ENCODE measurements around the gene VPS72.
"Not testable (repeated sequence)": the region's sequence is repeated elsewhere in the genome, so short reads cannot be mapped to it uniquely, and the experiment has no call there.

Gene VPS72

GRCh38 chr1:151188667-151189066 lies 1.3 kb downstream of the VPS72 start:
- not testable (repeated sequence) for DNase-seq (ENCODE audit: low read depth in 4 of 4, low spot score in 1 of 4)

- no peak for DNase-seq (ENCODE audit: low read depth in 4 of 4, low spot score in 1 of 4)
These were observed 2.8 kb downstream of the VPS72 start for GRCh38 chr1:151187205-151187604.

GRCh38 chr1:151184211-151184610 lies 5.8 kb downstream of the VPS72 start:
- DNase-seq (ENCODE audit: low read depth in 4 of 4, low spot score in 1 of 4): no peak

GRCh38 chr1:151176514-151177045 lies 13.4 kb downstream of the VPS72 start:
- DNase-seq (ENCODE audit: low read depth in 4 of 4, low spot score in 1 of 4): no peak

- no peak for DNase-seq (ENCODE audit: low read depth in 4 of 4, low spot score in 1 of 4)
These were observed 14.1 kb downstream of the VPS72 start, which contains the start of gene TMOD4 for GRCh38 chr1:151175863-151176262. TSS of gene TMOD4 (minus strand) at chr1:151175981. CDS start at chr1:151174875, 1,106 bp downstream.

- DNase-seq (ENCODE audit: low read depth in 4 of 4, low spot score in 1 of 4): no peak
These were observed 14.8 kb downstream of the VPS72 start for GRCh38 chr1:151175041-151175741.

- no peak for DNase-seq (ENCODE audit: low read depth in 4 of 4, low spot score in 1 of 4)
These were observed 18.8 kb downstream of the VPS72 start for GRCh38 chr1:151171190-151171589.

- no peak for DNase-seq (ENCODE audit: low read depth in 4 of 4, low spot score in 1 of 4)
These were observed 22.9 kb downstream of the VPS72 start for GRCh38 chr1:151167116-151167515.

- DNase-seq (ENCODE audit: low read depth in 4 of 4, low spot score in 1 of 4): no peak
These were observed 23.5 kb downstream of the VPS72 start for GRCh38 chr1:151166505-151166956.

- DNase-seq (ENCODE audit: low read depth in 4 of 4, low spot score in 1 of 4): peak; percentile 81 to 92 (median 88)
These were observed 24.1 kb downstream of the VPS72 start, which contains the start of the genes LYSMD1 and SCNM1 for GRCh38 chr1:151165738-151166504. TSS of gene LYSMD1 (minus strand) at chr1:151165902. CDS start at chr1:151165258, 644 bp downstream. TSS of gene SCNM1 (plus strand) at chr1:151166144. CDS start at chr1:151166153, 9 bp downstream.

GRCh38 chr1:151165281-151165737 lies 24.7 kb downstream of the VPS72 start:
- no peak for DNase-seq (ENCODE audit: low read depth in 4 of 4, low spot score in 1 of 4)

- no peak for DNase-seq (ENCODE audit: low read depth in 4 of 4, low spot score in 1 of 4)
These were observed 25.2 kb downstream of the VPS72 start for GRCh38 chr1:151164732-151165280.

GRCh38 chr1:151159373-151159772 lies 30.6 kb downstream of the VPS72 start:
- no peak for DNase-seq (ENCODE audit: low read depth in 4 of 4, low spot score in 1 of 4)

GRCh38 chr1:151158751-151159251 lies 31.2 kb downstream of the VPS72 start:
- no peak for DNase-seq (ENCODE audit: low read depth in 4 of 4, low spot score in 1 of 4)

GRCh38 chr1:151158326-151158725 lies 31.7 kb downstream of the VPS72 start:
- peak in 1 of 4 experiments; percentile 54 for DNase-seq (ENCODE audit: low read depth in 4 of 4, low spot score in 1 of 4)

- DNase-seq (ENCODE audit: low read depth in 4 of 4, low spot score in 1 of 4): peak in 2 of 4 experiments; percentile 30 to 51
These were observed 32.9 kb downstream of the VPS72 start for GRCh38 chr1:151157067-151157531.

GRCh38 chr1:151156515-151156819 lies 33.5 kb downstream of the VPS72 start, which contains the start of gene TNFAIP8L2:
TSS of gene TNFAIP8L2 (plus strand) at chr1:151156649. CDS start at chr1:151158698, 2,049 bp downstream.
- DNase-seq (ENCODE audit: low read depth in 4 of 4, low spot score in 1 of 4): peak in 2 of 4 experiments; percentile 67 to 80

GRCh38 chr1:151147665-151148064 lies 42.3 kb downstream of the VPS72 start:
- DNase-seq (ENCODE audit: low read depth in 4 of 4, low spot score in 1 of 4): no peak

- no peak for DNase-seq (ENCODE audit: low read depth in 4 of 4, low spot score in 1 of 4)
These were observed 42.9 kb downstream of the VPS72 start for GRCh38 chr1:151147132-151147503.

GRCh38 chr1:151146412-151147131 lies 43.4 kb downstream of the VPS72 start, which contains the start of gene SEMA6C:
TSS of gene SEMA6C (minus strand) at chr1:151146631. CDS start at chr1:151142621, 4,010 bp downstream.
- DNase-seq (ENCODE audit: low read depth in 4 of 4, low spot score in 1 of 4): peak; percentile 59 to 85 (median 74)
